Measurements from ENCODE around the gene MAPK8. TPM values are rescaled to one million over a fixed set of nuclear protein-coding genes. Genes with fewer than 3 reads are reported as not detected.

The MAPK8 gene
- total RNA-seq, 1 donor from 2014 or later, result 36.9 TPM

DNA sequence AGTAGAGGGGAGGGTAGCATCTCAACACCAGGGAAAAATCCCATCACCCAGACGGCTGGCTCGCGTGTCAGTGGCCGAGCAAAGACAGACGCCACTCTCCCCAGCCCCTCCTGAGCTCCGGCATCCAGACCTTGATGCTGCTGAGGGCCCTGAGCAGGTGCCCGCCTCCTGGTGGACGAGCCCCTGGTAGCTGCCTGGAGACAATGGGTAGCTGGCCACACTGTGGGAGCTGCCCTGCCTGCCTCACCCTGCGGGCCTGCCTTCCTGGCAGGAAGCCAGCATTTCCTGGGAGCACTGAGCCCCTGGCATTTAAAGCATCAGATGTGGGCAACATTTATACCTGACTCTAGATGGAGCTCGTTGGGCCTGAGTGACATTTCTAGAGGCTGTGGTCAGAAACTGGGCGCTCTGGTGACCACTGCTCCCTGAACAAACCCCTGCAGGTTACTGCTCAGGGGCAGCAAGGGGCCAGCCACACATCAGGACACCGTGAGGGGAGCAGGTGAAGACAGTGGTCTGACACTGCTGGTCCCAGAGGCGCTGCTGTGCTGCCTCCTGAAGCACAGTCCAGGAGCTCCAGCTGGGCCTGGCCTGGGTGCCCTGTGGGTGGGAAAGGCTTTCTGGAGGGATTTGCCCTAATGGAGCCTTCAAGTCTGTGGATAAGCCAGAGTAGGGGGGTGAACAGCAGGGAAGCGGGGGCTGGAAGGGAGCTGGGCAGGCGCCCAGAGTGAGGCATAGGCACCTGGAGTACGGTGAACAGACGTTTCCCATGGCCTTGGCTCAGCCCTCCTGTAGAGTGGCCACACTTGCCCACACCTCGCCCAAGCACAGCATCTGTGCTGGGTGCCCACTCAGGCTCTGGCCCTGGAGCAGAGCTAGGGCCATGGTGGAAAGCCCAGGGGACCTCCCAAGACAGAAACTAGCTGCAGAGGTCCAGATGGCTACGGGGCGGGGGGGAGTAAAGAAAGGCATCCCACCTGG, 138.7 kb downstream of the MAPK8 start:
- intact Hi-C loops (cut with micrococcal nuclease), result no loop called here

DNA sequence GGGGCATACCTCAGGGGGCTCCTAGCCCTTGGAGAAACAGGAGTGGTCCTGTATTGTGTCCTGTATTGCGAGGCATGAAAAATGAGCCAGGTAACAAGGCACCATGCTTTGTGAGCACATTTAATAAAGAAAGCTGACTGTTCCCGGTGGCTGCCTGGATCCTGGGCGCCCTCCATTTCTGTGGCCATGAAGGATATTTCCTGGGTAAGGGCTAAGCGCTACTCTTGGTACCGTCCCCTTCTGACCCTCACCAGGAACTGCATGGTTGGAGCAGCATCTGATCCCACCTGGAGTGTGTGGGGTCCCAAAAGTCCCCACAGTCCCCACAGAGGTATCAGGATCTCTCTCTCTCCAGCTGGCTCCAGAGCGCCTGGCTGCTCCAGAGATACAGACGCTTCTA, 139.5 kb downstream of the MAPK8 start:
- intact Hi-C loops (cut with micrococcal nuclease), result no loop called here

DNA sequence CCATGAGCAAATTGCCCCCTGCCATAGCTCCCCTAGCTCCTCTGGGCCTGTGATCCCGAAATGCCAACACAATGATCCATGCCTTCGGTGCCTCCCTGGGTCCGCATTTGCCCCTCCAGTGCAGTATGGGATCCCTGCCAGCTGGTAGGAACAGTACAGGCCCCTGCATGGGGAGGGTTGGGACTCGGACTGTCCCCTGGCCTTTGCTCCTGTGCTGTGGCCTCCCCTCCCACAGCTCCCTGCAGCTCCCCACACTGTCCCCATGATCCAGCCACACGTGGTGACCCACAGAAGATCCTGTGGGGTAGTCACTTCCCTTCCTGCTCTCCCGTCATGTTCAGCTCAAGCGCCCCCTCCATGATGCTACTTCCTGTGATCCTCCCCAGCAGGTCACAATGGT, 140.3 kb downstream of the MAPK8 start:
- intact Hi-C loops (cut with micrococcal nuclease), result no loop called here

- intact Hi-C loops (cut with micrococcal nuclease), result no loop called here
These were observed 141.1 kb downstream of the MAPK8 start for GRCh38 chr10:48447356-48448215.

- intact Hi-C loops (cut with micrococcal nuclease), result no loop called here
These were observed 142.3 kb downstream of the MAPK8 start for GRCh38 chr10:48448796-48449195.

GRCh38 chr10:48449501-48450232, 143.2 kb downstream of the MAPK8 start:
- intact Hi-C loops (cut with micrococcal nuclease), result no loop called here

- intact Hi-C loops (cut with micrococcal nuclease), result no loop called here
These were observed 143.8 kb downstream of the MAPK8 start for GRCh38 chr10:48450233-48450740.

GRCh38 chr10:48450741-48451466, 144.4 kb downstream of the MAPK8 start:
- intact Hi-C loops (cut with micrococcal nuclease), result no loop called here

DNA sequence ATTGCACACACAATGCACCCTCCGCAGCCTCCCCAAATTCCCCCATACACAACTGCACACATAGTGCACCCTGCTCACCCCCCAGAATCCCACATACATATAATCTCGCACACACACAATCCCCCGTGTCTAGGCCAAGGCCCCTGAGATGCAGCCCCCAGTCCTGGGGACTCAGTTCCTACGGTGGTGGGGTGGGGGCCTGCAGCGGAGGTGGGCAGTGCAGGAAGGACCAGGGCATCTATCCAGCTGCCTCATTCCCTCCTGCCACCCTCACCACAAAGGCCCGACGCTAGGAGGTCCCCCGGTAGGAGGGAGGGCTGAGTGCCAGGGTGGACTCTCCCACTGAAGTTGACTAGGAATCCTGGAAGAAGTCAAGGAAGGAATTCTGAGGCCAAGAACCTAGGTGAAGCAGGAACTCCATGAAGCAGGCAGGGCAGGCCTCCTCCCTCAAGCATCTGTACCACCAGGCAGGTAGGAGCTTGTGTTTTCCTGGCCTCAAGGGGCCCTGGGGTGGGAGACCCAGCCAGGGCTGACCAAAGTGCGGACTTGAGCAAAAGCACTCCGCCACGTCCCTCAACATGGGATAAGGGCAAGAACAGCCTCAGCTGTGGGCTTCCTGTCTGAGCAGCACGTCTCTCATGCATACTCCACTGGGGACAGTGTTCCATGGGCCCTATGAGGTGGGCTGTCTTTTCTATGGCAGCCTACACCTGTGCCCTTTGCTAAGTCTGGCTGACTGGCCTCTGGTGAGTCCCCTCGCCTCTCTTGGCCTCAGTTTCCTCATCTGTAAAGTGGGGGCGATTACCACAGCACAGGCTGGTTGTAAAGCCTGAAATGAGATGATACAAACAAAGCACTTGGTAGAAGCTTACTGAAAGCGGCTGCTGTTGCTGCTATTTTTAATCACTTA, 145.7 kb downstream of the MAPK8 start:
- intact Hi-C loops (cut with micrococcal nuclease), result no loop called here

DNA sequence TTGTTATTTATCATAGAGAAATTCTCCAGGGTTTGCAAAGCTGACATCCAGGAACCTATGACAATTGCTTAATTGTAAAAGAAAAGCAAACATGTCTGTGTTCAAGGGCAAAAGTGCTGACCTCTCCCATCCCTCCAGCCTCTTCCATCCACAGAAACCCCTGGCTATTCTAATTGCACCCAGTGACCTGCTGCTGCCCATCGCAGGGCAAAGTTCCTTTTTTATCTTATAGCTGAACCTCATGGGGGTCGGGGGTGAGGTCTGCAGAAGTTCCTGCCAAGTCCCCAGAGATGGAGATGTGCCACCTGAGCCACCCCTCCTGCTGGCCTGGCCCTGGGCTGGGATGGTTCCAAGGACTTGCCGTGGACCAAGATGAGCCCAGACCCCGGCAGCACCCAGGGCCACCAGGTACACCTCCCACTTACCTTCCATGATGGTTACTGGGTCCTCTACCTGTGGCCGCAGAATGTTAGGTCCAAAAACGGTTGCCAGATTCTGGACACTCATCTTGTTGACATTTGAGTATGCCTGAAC, 146.5 kb downstream of the MAPK8 start:
- intact Hi-C loops (cut with micrococcal nuclease), result no loop called here

- intact Hi-C loops (cut with micrococcal nuclease), result no loop called here
These were observed 147.2 kb downstream of the MAPK8 start for GRCh38 chr10:48453451-48454301.

- intact Hi-C loops (cut with micrococcal nuclease), result no loop called here
These were observed 148.0 kb downstream of the MAPK8 start for GRCh38 chr10:48454302-48455054.

- intact Hi-C loops (cut with micrococcal nuclease), result no loop called here
These were observed 148.5 kb downstream of the MAPK8 start for GRCh38 chr10:48455055-48455391.

- intact Hi-C loops (cut with micrococcal nuclease), result no loop called here
These were observed 149.1 kb downstream of the MAPK8 start for GRCh38 chr10:48455392-48456151.

DNA sequence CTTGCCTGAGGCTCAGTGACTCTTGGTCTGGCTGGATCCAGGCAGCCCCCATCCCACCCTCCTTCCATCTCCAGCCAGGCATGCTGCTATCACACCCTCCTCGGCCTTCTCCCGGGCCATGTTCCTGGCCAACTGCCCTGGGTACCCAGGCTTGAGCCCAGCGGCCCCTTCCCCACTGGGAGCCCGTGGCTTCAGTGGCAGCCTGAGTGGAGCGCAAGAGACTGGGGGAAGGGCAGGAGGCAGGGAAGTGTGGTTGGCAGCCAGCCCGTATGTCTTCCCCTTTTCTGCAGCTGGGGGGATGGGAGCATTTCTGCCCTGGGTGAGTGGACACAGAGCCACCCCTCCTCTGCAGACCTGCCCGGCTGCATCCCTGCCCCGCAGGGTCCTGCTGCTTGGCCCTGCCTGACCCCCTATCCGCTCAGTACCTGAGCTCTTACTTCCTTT, 149.9 kb downstream of the MAPK8 start:
- intact Hi-C loops (cut with micrococcal nuclease), result no loop called here

DNA sequence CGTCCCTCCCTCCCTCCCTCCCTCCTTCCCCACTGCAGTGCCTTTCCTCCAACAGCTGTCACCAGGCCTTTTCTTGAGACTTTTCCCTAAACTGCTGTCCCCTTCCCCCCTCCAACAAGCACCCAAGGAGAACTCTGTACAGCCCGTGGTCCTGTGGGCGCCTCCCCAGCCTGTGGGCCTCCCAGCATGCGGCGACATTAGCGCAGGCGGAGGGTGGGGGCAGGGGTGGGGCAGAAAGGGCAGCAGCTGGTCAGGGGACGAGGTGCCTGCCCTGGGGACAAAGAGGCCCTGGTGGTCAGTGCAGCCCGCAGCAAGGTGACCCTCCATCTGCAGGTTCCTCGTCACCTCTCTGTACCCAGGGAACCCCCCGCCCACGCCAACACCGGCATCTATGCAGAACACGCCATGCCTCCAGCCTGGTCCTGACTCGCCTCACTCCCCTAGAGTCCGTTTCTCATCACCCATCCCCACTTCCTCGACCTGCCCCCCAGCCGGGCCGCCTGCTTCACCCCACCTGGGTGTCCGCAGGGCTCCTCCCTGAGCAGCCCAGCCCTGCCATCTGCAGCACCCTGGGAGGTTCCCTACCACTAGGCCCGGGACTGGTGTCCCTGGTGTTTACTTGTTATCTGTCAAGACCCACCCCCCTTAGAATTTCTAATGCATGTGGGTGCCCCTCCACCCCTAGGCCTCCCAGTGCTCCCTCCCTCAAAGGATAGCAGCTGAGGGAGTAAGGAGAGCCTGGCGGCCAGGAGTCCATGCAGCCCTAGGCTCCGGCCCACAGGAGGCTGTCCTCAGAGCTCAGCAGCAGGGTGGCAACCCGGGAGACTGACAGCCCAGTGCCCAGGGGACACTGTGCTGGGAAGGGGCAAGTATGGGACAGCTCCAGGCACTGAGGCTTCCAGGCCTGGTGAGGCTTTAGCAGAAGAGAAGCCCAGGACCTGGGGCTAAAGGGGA, 150.6 kb downstream of the MAPK8 start:
- intact Hi-C loops (cut with micrococcal nuclease), result no loop called here
